Measurements from ENCODE around the gene RPS27L. TPM values are rescaled to one million over a fixed set of nuclear protein-coding genes. Genes with fewer than 3 reads are reported as not detected.

The RPS27L gene
- total and polyA plus RNA-seq, 9 of the 15 experiments (the other 6 are each of a cell fraction or from before 2014, with no cell fraction given): 72.2 to 382 (median 116) TPM

GRCh38 chr15:63190769-63191649, 33.7 kb upstream of the RPS27L start (continued):
- TF ChIP-seq REST (IDR thresholded peaks at IDR 0.05; ENCODE audit: borderline replicate concordance): peak; percentile 78
- no peak for TF ChIP-seq REST (CRISPR knock-in tag; IDR thresholded peaks at IDR 0.05; ENCODE audit: low read depth)
- peak; percentile 49; the same call in 1 of the 2 replicates for TF ChIP-seq POLR2H (tag; IDR thresholded peaks at IDR 0.05; ENCODE audit: low read depth)
- TF ChIP-seq RBM34 (IDR thresholded peaks at IDR 0.05; ENCODE audit: borderline replicate concordance, insufficient read depth, low read length): no peak
- TF ChIP-seq XRCC3 (IDR thresholded peaks at IDR 0.05): no peak
- TF ChIP-seq ZNF766 (CRISPR knock-in tag; conservative IDR thresholded peaks at IDR 0.05): no peak
- TF ChIP-seq MAFF (IDR thresholded peaks at IDR 0.05; ENCODE audit: low read length): no peak
- TF ChIP-seq GABPB2 (CRISPR knock-in tag; conservative IDR thresholded peaks at IDR 0.05): no peak

Measured in K562 (cell line).